ENCODE data around the gene TOP1. TPM values are rescaled to one million over a fixed set of nuclear protein-coding genes. Genes with fewer than 3 reads are reported as not detected.
A peak's percentile ranks its signal among the peaks of the same experiment; 100 is the strongest.

Gene TOP1
- total RNA-seq, 2 donors from 2014 or later: 19.7 to 21.2 TPM

DNA sequence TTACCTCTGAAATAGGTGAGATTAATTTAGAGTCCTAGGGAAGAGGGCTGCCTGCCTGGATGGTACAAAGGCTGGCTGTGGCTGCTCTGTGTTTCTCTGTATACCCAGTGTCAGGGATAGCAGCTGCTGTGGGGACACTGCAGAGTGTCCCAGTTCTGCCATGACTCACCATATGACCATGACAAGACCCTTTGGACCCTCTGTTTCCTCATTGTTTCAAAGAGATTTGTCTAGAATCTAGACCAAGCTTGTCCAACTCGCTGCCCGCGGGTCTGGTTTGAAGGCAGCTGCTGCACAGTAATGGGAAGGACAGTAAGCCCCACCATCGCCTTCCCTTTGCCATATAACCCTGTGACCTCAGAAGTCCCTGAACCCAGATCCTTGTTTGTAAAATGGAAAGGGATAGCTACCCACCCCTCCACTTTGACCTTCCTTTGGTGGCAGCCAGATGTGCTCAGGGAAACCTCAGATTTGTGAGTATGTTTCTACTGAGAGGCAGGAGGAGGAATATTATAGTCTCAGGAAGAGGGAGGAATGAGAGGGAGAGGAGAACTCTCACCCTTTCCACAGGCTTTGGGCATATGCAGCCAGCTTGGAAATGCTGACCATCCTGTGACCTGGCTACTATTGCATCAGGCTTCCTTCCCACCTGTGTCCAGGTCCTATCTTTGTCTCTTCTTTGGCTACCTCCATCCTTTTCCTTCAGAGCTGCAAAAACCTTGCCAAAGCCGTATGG is 122.7 kb downstream of the TOP1 start:
- no peak for DNase-seq (ENCODE audit: low spot score)
- Histone ChIP-seq H3K27me3 (no peaks in the 10 kb centered on the region), H3K4me3 (no peak overlapping the region), H3K4me1 (peaks cover 0 to 100% of the 10 kb centered on the region in 2 donors), H3K9me3 (no peaks in the 10 kb centered on the region), H3K36me3 (no peaks in the 10 kb centered on the region), H3K27ac (peak overlapping the region; percentile 47 to 83)
- TF ChIP-seq, protein P1, sequence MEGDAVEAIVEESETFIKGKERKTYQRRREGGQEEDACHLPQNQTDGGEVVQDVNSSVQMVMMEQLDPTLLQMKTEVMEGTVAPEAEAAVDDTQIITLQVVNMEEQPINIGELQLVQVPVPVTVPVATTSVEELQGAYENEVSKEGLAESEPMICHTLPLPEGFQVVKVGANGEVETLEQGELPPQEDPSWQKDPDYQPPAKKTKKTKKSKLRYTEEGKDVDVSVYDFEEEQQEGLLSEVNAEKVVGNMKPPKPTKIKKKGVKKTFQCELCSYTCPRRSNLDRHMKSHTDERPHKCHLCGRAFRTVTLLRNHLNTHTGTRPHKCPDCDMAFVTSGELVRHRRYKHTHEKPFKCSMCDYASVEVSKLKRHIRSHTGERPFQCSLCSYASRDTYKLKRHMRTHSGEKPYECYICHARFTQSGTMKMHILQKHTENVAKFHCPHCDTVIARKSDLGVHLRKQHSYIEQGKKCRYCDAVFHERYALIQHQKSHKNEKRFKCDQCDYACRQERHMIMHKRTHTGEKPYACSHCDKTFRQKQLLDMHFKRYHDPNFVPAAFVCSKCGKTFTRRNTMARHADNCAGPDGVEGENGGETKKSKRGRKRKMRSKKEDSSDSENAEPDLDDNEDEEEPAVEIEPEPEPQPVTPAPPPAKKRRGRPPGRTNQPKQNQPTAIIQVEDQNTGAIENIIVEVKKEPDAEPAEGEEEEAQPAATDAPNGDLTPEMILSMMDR (IDR thresholded peaks at IDR 0.05): no peak

DNA sequence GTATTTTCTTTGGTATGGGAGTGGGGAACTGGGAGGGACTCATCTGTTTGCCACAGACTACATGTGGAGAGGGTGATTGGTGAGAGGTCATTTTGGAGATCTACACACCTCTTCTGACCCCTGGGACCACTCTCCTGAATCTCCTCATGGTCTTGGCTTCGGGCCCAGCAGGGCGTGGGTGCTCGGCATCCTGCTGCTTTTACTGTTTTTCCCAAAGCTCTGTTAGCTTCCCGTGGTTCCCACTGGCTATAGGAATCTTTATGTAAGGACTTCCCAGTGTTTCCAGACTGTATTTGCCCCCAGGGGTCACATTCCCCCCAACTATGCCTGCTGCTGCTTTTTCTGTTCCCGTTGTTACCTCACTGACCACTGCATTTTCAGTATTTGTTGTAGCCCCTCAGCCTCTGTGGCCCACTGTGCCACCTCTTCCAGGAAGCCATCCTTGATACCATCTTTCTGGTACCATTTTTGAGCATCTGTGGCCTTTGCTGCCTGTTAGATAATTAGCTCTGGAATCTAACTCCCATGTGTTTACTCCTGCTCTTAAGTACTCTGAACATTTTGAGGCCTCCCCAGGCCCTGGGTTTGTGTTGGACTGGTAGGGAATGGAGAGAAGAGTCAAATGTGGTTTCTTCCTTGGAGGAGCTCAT is 123.6 kb downstream of the TOP1 start:
- peaks cover 0 to 100% of the 10 kb centered on the region in 2 donors for H3K4me1 ChIP-seq
- DNase-seq (ENCODE audit: low spot score): no peak
- TF ChIP-seq, protein P1 (IDR thresholded peaks at IDR 0.05): no peak
- H3K27me3 ChIP-seq: no peaks in the 10 kb centered on the region
- H3K36me3 ChIP-seq: no peaks in the 10 kb centered on the region
- H3K27ac ChIP-seq: peak overlapping the region; percentile 22 to 83
- H3K9me3 ChIP-seq: no peaks in the 10 kb centered on the region
- no peak overlapping the region for H3K4me3 ChIP-seq

DNA sequence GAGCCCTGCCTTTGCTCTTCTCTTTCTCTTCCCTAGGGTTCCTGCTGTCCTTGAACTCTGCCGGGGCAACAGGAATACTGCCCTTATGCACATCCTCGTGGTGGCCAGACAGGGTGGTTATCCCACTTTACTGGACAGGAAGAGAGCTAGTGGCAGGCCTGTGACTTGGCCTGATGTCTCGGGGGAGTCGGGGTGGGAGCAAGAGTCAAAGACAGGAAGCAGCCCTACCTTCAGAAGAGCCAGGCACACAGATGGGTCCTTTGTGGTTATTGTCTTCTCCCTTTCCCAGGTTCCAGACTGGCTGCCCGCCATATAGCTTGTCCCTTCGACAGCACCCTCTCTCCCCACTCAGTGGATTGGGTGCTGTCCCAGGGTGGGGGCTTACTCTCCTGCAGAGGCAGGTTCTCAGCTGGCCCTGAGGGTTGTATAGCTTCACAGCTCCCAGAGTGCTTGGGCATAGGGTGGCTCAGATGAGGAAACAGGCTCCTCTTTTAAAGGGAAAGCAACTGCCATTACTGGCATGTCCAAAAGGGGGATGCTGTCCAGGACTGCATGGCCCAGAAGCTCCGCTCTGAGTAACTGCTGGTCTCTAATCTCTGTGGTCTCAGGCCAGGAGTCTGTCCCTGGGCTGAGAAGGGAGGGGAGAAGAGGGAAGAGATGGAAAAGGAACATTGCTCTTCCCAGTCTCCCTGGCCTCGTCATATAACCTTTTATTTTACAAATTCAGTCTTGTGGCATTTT is 126.0 kb downstream of the TOP1 start:
- Histone ChIP-seq H3K27ac (peak overlapping the region in 1 of 2 donors; percentile 44), H3K9me3 (no peaks in the 10 kb centered on the region), H3K4me3 (no peak overlapping the region), H3K27me3 (no peaks in the 10 kb centered on the region), H3K4me1 (peaks cover 0 to 98% of the 10 kb centered on the region in 2 donors), H3K36me3 (peaks cover under 1% of the 10 kb centered on the region)
- TF ChIP-seq, protein P1 (IDR thresholded peaks at IDR 0.05): no peak
- no peak for DNase-seq (ENCODE audit: low spot score)

DNA sequence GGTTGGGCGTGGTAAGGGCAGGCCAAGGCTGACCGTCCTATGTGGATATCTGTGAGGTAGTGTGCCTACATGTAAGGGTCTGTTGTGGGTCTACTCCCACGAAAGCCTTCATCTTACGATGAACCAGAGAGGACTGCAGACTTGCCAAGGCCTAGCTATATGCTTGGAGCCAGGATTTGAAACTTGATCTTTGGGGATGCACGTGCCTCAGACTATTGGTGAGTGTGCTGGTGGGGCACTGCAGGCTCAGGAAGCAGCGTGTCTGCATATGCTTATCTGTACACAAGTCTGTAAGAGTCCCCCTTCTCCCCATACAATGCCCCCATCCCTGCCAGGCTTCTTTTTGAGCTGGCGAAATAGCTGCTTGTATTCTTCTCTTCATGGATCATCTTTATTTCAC is 126.6 kb downstream of the TOP1 start:
- H3K36me3 ChIP-seq: peaks cover 6% of the 10 kb centered on the region
- H3K4me1 ChIP-seq: peaks cover 0 to 94% of the 10 kb centered on the region in 2 donors
- H3K9me3 ChIP-seq: no peaks in the 10 kb centered on the region
- TF ChIP-seq, protein P1 (IDR thresholded peaks at IDR 0.05): no peak
- peak overlapping the region in 1 of 2 donors; percentile 44 for H3K27ac ChIP-seq
- H3K27me3 ChIP-seq: no peaks in the 10 kb centered on the region
- H3K4me3 ChIP-seq: no peak overlapping the region
- DNase-seq (ENCODE audit: low spot score): no peak

DNA sequence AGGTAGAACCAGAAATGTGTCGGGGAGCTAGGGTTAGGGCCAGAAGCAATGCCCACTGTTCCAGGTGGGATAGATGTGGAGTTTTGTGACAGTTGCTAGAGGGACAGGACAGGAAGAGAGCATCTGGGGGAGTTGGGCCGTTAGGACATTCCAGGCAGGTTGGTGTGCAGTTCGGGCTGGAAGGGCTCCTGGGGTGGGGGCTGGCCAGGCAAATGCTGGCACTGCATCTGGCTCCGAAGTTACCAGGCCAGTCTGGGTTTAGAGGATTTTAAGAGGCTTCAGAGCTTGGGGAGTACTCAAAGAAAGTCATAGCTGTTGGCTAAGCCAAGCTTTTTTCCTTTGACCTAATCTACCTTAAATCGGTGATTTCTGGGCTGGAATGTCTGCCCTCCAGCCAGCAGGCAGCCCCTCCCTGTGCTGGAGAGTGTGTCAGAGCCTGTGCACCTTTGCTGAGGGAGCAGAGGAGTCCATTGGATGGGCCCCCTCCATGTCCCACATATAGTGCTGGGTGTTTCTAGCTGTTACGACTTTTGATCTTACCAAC is 129.5 kb downstream of the TOP1 start:
- Histone ChIP-seq H3K27ac (peak overlapping the region in 1 of 2 donors; percentile 0), H3K4me3 (no peak overlapping the region), H3K4me1 (peaks cover 0 to 71% of the 10 kb centered on the region in 2 donors), H3K27me3 (no peaks in the 10 kb centered on the region), H3K9me3 (no peaks in the 10 kb centered on the region), H3K36me3 (peaks cover 16% of the 10 kb centered on the region)
- TF ChIP-seq, protein P1 (IDR thresholded peaks at IDR 0.05): no peak
- DNase-seq (ENCODE audit: low spot score): no peak
